22Rv1 (cell line): Measurements from ENCODE around the gene MS4A14.

Experiments
- H3K27ac ChIP-seq: fragments of 450-650 bp; 2 replicates; pipeline ENCODE4 v1.5.1; 2017
- CTCF ChIP-seq: fragments of 450-650 bp; IDR thresholded peaks from 2 replicates; pipeline ENCODE4 v1.5.1; 2017; ENCODE audit warnings: mild to moderate bottlenecking
- ZFX ChIP-seq: fragments of 450-650 bp; IDR thresholded peaks from 2 replicates; pipeline ENCODE4 v1.6.1; 2017; ENCODE audit warnings: antibody characterized with exemption, borderline replicate concordance

MS4A14 gene

GRCh38 chr11:60389279-60389910 lies 6.9 kb upstream of the MS4A14 start:
- TF ChIP-seq ZFX (no peak), CTCF (no peak)
- H3K27ac ChIP-seq = no peak overlapping the region

- TF ChIP-seq CTCF (no peak), ZFX (no peak)
- H3K27ac ChIP-seq = no peak overlapping the region
Observed at GRCh38 chr11:60390419-60390818, 5.8 kb upstream of the MS4A14 start.

GRCh38 chr11:60392361-60392760 lies 3.9 kb upstream of the MS4A14 start:
- TF ChIP-seq ZFX (no peak), CTCF (no peak)
- no peak overlapping the region for H3K27ac ChIP-seq

GRCh38 chr11:60393016-60393415 lies 3.2 kb upstream of the MS4A14 start:
- no peak overlapping the region for H3K27ac ChIP-seq
- TF ChIP-seq ZFX (no peak), CTCF (no peak)

- no peak overlapping the region for H3K27ac ChIP-seq
- no peak for TF ChIP-seq ZFX
- TF ChIP-seq CTCF = no peak
Observed at GRCh38 chr11:60394666-60395380, 1.4 kb upstream of the MS4A14 start.

- TF ChIP-seq CTCF = no peak
- TF ChIP-seq ZFX = no peak
- H3K27ac ChIP-seq = no peak overlapping the region
Observed at GRCh38 chr11:60396799-60397198, 540 bp downstream of the MS4A14 start.

- no peak overlapping the region for H3K27ac ChIP-seq
- TF ChIP-seq ZFX = no peak
- TF ChIP-seq CTCF = no peak
Observed at GRCh38 chr11:60420015-60420414, 23.8 kb downstream of the MS4A14 start.
